ENCODE data around the gene MRPS15. TPM values are rescaled to one million over a fixed set of nuclear protein-coding genes. Genes with fewer than 3 reads are reported as not detected.
"Not testable (repeated sequence)": the region's sequence is repeated elsewhere in the genome, so short reads cannot be mapped to it uniquely, and the experiment has no call there.

MRPS15 gene
- polyA plus RNA-seq (2013, experiment 1 of 4), result 103 TPM
- polyA plus RNA-seq (2013, experiment 2 of 4), result 88.9 TPM
- 104 TPM for polyA plus RNA-seq (2013, experiment 3 of 4)
- 116 TPM for polyA plus RNA-seq (2013, experiment 4 of 4)

DNA sequence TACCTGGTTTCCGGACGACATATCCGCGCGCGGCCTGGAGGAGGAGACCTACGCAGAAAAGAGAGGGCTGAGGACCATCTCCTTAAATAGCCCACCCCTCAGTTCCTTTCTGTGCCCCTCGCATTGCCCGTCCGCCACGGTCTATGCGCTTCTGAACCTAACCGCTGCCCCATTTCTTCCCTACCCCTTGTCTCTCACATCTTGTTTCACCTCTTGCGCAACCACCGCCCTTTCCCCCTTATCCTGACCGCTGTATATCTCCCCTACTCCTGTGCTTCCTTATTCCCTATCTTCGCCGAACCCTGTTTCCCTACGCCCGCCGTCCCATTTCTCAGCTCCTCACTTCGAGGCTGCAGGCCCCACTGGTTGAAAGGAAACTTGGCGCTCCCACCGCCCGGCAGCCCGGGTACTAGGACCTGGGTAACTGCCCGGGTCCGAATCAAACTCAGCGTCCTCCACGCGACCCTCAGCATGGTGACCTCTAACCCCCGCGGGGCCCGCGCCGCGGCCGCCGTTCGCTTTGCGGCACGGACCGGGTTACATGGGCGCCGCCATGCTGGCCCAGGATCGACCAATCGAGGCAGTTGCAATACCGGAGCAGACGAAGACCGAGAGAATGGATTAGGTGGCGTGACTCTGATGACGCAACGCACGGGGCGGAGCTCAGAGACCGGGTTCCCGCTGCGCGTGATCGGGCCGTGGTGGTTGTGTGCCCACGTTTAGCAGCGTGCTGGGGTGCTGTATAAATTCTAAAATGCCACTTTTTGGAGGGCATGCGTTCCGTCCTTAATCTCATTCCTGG lies at the start of gene MRPS15:
MRPS15 (minus strand) TSS at position 582 of the 802 bp plus-strand sequence; CDS start at position 473, 109 bp downstream.
- H3K27me3 ChIP-seq (ENCODE audit: control insufficient read depth, insufficient read depth, low read length, poor library complexity, severe bottlenecking), result no peaks in the 10 kb centered on the region
- no peaks in the 10 kb centered on the region for H3K4me1 ChIP-seq (ENCODE audit: control insufficient read depth, insufficient read depth, low read length)
- no peaks in the 10 kb centered on the region for H3K9me3 ChIP-seq (ENCODE audit: control insufficient read depth, low read length)
- 0% methylated on average over 65 of the region's 65 CpGs for WGBS, 2 experiments
- H3K27ac ChIP-seq (ENCODE audit: insufficient read depth, low read depth, low read length, poor library complexity, severe bottlenecking), result peak within 1 kb of the TSS; percentile 89
- peak within 1 kb of the TSS; percentile 93 for H3K4me3 ChIP-seq (ENCODE audit: insufficient read depth, low read depth, low read length)
- H3K36me3 ChIP-seq (ENCODE audit: control insufficient read depth, insufficient read depth, low read length), result peaks cover 9% of the 10 kb centered on the region

DNA sequence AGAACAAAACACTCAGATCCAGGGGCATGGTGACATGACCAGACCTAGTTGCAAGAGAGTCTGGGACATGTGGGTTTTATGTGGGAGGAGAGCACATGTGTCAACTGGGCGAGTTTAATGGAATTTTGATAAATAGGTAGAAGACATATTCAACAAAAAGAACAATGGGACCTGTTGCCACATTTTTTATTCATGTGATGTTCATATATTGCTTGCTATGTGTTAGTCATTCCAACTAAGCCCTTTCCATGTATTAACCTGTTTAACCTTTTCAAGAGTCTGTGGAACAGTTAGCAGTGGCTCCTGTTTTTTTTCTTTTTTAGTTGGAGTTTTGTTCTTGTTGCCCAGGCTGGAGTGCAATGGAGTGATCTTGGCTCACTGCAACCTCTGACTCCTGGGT lies 48.7 kb upstream of the MRPS15 start:
- Histone ChIP-seq H3K27ac (ENCODE audit: insufficient read depth, low read depth, low read length, poor library complexity, severe bottlenecking) (no peak overlapping the region), H3K4me1 (ENCODE audit: control insufficient read depth, insufficient read depth, low read length) (peaks cover 12% of the 10 kb centered on the region), H3K4me3 (ENCODE audit: insufficient read depth, low read depth, low read length) (no peak overlapping the region), H3K36me3 (ENCODE audit: control insufficient read depth, insufficient read depth, low read length) (no peaks in the 10 kb centered on the region), H3K27me3 (ENCODE audit: control insufficient read depth, insufficient read depth, low read length, poor library complexity, severe bottlenecking) (no peaks in the 10 kb centered on the region), H3K9me3 (ENCODE audit: control insufficient read depth, low read length) (no peaks in the 10 kb centered on the region)
- 85 to 95% methylated on average over 1 of the region's 1 CpG for WGBS, 2 experiments

DNA sequence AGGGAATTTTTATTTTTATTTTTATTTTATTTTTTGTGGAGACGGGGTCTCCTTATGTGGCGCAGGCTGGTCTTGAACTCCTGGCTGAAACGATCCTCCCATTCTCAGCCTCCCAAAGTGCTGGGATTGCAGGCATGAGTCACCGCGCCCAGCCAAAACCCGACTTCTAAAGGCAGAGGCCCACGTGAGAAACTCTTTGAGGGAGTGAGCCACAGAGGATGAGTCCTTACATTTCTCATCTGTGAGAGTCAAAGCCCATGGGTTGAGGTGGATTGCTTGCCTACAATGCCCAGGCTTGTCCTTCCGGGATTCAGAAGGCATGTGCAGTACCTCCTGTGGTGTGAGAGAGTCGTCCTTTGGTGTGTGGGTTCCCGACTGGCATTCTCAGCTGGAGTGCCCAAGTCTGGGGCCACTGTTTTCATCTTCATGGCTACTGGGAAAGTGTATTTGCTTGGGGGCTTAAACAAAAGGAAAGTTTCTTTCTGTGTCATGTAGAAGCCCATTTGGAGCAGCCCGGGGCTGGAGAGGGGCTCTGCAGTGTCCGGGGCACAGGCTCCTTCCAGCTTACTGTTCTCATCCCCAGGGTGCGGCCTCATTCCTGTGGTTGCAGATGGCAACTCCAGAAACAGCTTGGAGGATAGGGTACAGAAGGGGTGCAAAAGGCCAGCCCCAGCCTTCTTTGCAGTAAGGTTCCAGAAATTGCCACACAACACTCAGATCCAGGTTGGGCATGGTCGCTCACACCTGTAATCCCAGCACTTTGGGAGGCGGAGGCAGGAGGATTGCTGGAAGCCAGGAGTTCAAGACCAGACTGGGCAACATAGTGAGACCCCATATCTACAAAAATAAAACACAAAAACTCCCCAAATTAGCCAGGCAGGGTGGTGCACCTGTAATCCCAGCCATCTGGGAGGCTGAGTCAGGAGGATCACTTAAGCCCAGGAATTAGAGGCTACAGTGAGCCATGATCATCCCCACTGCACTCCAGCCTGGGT lies 47.9 kb upstream of the MRPS15 start:
- Histone ChIP-seq H3K4me1 (ENCODE audit: control insufficient read depth, insufficient read depth, low read length) (peaks cover 12% of the 10 kb centered on the region), H3K9me3 (ENCODE audit: control insufficient read depth, low read length) (no peaks in the 10 kb centered on the region), H3K27ac (ENCODE audit: insufficient read depth, low read depth, low read length, poor library complexity, severe bottlenecking) (no peak overlapping the region), H3K36me3 (ENCODE audit: control insufficient read depth, insufficient read depth, low read length) (no peaks in the 10 kb centered on the region), H3K27me3 (ENCODE audit: control insufficient read depth, insufficient read depth, low read length, poor library complexity, severe bottlenecking) (no peaks in the 10 kb centered on the region), H3K4me3 (ENCODE audit: insufficient read depth, low read depth, low read length) (no peak overlapping the region)
- WGBS, 2 experiments, result 79 to 80% methylated on average over 15 of the region's 15 CpGs

- H3K4me1 ChIP-seq (ENCODE audit: control insufficient read depth, insufficient read depth, low read length); H3K27me3 ChIP-seq (ENCODE audit: control insufficient read depth, insufficient read depth, low read length, poor library complexity, severe bottlenecking); H3K9me3 ChIP-seq (ENCODE audit: control insufficient read depth, low read length); H3K4me3 ChIP-seq (ENCODE audit: insufficient read depth, low read depth, low read length); H3K27ac ChIP-seq (ENCODE audit: insufficient read depth, low read depth, low read length, poor library complexity, severe bottlenecking); H3K36me3 ChIP-seq (ENCODE audit: control insufficient read depth, insufficient read depth, low read length): not testable (repeated sequence)
- WGBS, 2 experiments, result 90 to 99% methylated on average over 2 of the region's 2 CpGs
These were observed 47.0 kb upstream of the MRPS15 start for GRCh38 chr1:36511220-36511619.

- Histone ChIP-seq H3K9me3 (ENCODE audit: control insufficient read depth, low read length) (no peaks in the 10 kb centered on the region), H3K4me1 (ENCODE audit: control insufficient read depth, insufficient read depth, low read length) (peaks cover 8% of the 10 kb centered on the region), H3K27me3 (ENCODE audit: control insufficient read depth, insufficient read depth, low read length, poor library complexity, severe bottlenecking) (no peaks in the 10 kb centered on the region), H3K4me3 (ENCODE audit: insufficient read depth, low read depth, low read length) (no peak overlapping the region), H3K27ac (ENCODE audit: insufficient read depth, low read depth, low read length, poor library complexity, severe bottlenecking) (no peak overlapping the region), H3K36me3 (ENCODE audit: control insufficient read depth, insufficient read depth, low read length) (no peaks in the 10 kb centered on the region)
- 90 to 92% methylated on average over 7 of the region's 7 CpGs for WGBS, 2 experiments
These were observed 46.2 kb upstream of the MRPS15 start for GRCh38 chr1:36510418-36510817.

GRCh38 chr1:36508257-36508656 lies 44.1 kb upstream of the MRPS15 start:
- WGBS, 2 experiments, result 88 to 93% methylated on average over 3 of the region's 3 CpGs

DNA sequence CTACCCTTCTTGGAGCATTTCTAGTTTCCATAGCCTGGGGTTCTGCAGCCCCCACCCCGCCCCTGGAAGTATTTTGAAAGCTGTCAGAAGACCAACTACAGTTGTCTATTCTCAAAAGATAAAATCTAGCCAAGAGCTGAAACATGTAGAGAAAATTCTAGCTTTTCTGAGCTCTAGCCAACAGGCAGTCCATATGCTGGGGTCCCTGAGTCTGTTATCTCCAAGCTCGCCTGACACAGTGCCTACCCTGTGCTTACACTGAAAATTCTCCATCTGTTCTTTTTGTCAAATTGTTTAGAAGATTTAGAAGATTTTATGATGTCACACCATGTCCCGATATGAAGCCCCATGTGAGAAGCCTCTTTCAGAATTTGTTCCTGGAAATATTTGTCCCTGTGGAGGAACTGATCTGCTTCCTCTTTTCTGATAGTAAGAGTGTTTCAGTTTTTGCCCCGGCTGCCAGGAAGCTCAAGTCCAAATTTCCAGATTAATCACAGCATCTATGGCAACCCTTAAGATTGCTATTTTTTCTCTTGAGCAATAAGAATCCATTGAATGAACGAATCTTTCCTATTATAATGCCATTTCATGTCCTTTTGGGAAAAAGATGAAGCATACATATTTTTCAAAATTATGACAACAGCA lies 42.2 kb upstream of the MRPS15 start:
- Histone ChIP-seq H3K27me3 (ENCODE audit: control insufficient read depth, insufficient read depth, low read length, poor library complexity, severe bottlenecking) (no peaks in the 10 kb centered on the region), H3K27ac (ENCODE audit: insufficient read depth, low read depth, low read length, poor library complexity, severe bottlenecking) (no peak overlapping the region), H3K9me3 (ENCODE audit: control insufficient read depth, low read length) (no peaks in the 10 kb centered on the region), H3K36me3 (ENCODE audit: control insufficient read depth, insufficient read depth, low read length) (no peaks in the 10 kb centered on the region), H3K4me1 (ENCODE audit: control insufficient read depth, insufficient read depth, low read length) (no peaks in the 10 kb centered on the region), H3K4me3 (ENCODE audit: insufficient read depth, low read depth, low read length) (no peak overlapping the region)
- WGBS, 2 experiments, result 85 to 96% methylated on average over 5 of the region's 5 CpGs

More at GRCh38 chr1:36508257-36508656, 44.1 kb upstream of the MRPS15 start:
- no peaks in the 10 kb centered on the region for H3K9me3 ChIP-seq (ENCODE audit: control insufficient read depth, low read length)
- no peaks in the 10 kb centered on the region for H3K4me1 ChIP-seq (ENCODE audit: control insufficient read depth, insufficient read depth, low read length)
- H3K4me3 ChIP-seq (ENCODE audit: insufficient read depth, low read depth, low read length), result no peak overlapping the region
- H3K27ac ChIP-seq (ENCODE audit: insufficient read depth, low read depth, low read length, poor library complexity, severe bottlenecking), result no peak overlapping the region
- H3K36me3 ChIP-seq (ENCODE audit: control insufficient read depth, insufficient read depth, low read length), result no peaks in the 10 kb centered on the region
- no peaks in the 10 kb centered on the region for H3K27me3 ChIP-seq (ENCODE audit: control insufficient read depth, insufficient read depth, low read length, poor library complexity, severe bottlenecking)

DNA sequence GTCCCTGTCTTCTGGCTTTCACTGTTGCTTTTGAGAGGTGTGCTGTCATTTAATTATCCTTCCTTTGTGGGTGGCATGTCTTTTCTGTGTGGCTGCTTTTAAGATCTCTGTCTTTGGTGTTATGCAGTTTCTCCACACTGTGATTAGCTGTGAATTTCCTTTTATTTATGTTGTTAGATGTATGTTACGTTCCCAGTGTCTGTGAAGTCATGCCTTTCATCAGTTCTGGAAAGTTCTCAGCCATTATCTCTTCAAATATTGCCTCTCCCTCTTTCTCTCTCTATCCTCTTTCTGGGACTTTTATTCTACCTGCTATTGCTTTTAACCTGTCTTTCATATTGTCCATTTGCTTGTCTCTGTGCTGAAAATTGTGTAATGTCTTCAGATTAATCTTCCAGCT lies 39.5 kb upstream of the MRPS15 start:
- 70 to 88% methylated on average over 1 of the region's 1 CpG for WGBS, 2 experiments
- Histone ChIP-seq H3K4me3 (ENCODE audit: insufficient read depth, low read depth, low read length) (no peak overlapping the region), H3K9me3 (ENCODE audit: control insufficient read depth, low read length) (no peaks in the 10 kb centered on the region), H3K36me3 (ENCODE audit: control insufficient read depth, insufficient read depth, low read length) (no peaks in the 10 kb centered on the region), H3K27ac (ENCODE audit: insufficient read depth, low read depth, low read length, poor library complexity, severe bottlenecking) (no peak overlapping the region), H3K27me3 (ENCODE audit: control insufficient read depth, insufficient read depth, low read length, poor library complexity, severe bottlenecking) (no peaks in the 10 kb centered on the region), H3K4me1 (ENCODE audit: control insufficient read depth, insufficient read depth, low read length) (no peaks in the 10 kb centered on the region)

- H3K27me3 ChIP-seq (ENCODE audit: control insufficient read depth, insufficient read depth, low read length, poor library complexity, severe bottlenecking), result no peaks in the 10 kb centered on the region
- no peaks in the 10 kb centered on the region for H3K9me3 ChIP-seq (ENCODE audit: control insufficient read depth, low read length)
- H3K4me1 ChIP-seq (ENCODE audit: control insufficient read depth, insufficient read depth, low read length), result no peaks in the 10 kb centered on the region
- WGBS, 2 experiments, result no CpG with 5 or more reads among the region's 1 CpG
- no peaks in the 10 kb centered on the region for H3K36me3 ChIP-seq (ENCODE audit: control insufficient read depth, insufficient read depth, low read length)
- no peak overlapping the region for H3K27ac ChIP-seq (ENCODE audit: insufficient read depth, low read depth, low read length, poor library complexity, severe bottlenecking)
- no peak overlapping the region for H3K4me3 ChIP-seq (ENCODE audit: insufficient read depth, low read depth, low read length)
These were observed 39.0 kb upstream of the MRPS15 start for GRCh38 chr1:36503159-36503558.

All from ectodermal cell (in vitro differentiated cells).